ENCODE data around the gene OSGEPL1.

DNA sequence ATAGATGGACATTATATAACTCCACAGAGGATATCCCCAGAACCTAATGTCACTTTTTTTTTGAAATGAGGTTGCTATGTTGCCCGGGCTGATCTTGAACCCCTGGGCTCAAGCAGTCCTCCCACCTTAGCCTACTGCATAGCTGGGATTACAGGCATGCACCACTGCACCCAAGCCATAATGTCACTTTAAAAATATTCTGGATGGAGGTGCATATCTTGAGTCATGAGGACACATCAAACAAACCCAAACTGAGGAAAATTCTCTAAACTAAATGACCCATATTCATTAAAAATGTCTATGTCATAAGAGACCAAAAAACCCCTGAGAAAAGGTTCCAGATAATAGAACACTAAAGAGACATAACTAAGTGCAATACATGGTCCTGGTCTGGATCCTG lies 36.3 kb downstream of the OSGEPL1 start:
- TF ChIP-seq, protein P1, sequence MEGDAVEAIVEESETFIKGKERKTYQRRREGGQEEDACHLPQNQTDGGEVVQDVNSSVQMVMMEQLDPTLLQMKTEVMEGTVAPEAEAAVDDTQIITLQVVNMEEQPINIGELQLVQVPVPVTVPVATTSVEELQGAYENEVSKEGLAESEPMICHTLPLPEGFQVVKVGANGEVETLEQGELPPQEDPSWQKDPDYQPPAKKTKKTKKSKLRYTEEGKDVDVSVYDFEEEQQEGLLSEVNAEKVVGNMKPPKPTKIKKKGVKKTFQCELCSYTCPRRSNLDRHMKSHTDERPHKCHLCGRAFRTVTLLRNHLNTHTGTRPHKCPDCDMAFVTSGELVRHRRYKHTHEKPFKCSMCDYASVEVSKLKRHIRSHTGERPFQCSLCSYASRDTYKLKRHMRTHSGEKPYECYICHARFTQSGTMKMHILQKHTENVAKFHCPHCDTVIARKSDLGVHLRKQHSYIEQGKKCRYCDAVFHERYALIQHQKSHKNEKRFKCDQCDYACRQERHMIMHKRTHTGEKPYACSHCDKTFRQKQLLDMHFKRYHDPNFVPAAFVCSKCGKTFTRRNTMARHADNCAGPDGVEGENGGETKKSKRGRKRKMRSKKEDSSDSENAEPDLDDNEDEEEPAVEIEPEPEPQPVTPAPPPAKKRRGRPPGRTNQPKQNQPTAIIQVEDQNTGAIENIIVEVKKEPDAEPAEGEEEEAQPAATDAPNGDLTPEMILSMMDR (IDR thresholded peaks at IDR 0.05): no peak
- no peak for TF ChIP-seq EP300 (IDR thresholded peaks at IDR 0.05)

Measured in esophagus muscularis mucosa (tissue), 3 donors.